PC-3 (cell line): Measurements from ENCODE around the gene FSTL4. TPM values are rescaled to one million over a fixed set of nuclear protein-coding genes. Genes with fewer than 3 reads are reported as not detected.

ENCODE experiments used
- ATAC-seq: fragments of 200-7000 bp; cut with Tn5 transposase; 2 replicates; pipeline ENCODE4 v1.9.1; 2020; ENCODE audit warnings: mild to moderate bottlenecking, moderate library complexity
- BruUV-seq: library from RNA; stranded (reverse); fragments of 400-500 nt; replicated peaks from 2 replicates; lab custom pipeline; 2021; lab: Mats Ljungman, UMichigan
- CTCF ChIA-PET: fragments of 300-600 bp; sonication (Branson Sonifier 250); formaldehyde crosslinking; loops from one replicate; lab custom pipeline; 2022; ENCODE audit warnings: antibody characterized with exemption; lab: Charles Lee
- POLR2A ChIA-PET: fragments of 300-600 bp; sonication (Branson Sonifier 250); formaldehyde crosslinking; loops from one replicate; lab custom pipeline; 2022; ENCODE audit warnings: antibody characterized with exemption; ENCODE audit not compliant: unreplicated experiment; lab: Charles Lee
- DNase-seq: peaks from one replicate; pipeline ENCODE4 v3.0.0-alpha.2; 2015
- H2AFZ ChIP-seq: fragments of 300-600 bp; sonication (generic); 2 replicates; pipeline ENCODE4 v1.6.0; 2016; ENCODE audit warnings: antibody characterized with exemption, low read length
- H3F3A ChIP-seq: fragments of 300-600 bp; sonication (generic); one replicate; pipeline ENCODE4 v1.6.0; 2017; ENCODE audit warnings: antibody characterized with exemption, low read length, control low read depth, mild to moderate bottlenecking; ENCODE audit not compliant: unreplicated experiment
- H3K27ac ChIP-seq: fragments of 300-600 bp; sonication (generic); 2 replicates; pipeline ENCODE4 v1.5.1; 2016; ENCODE audit warnings: mild to moderate bottlenecking, low read length
- H3K27me3 ChIP-seq: fragments of 300-600 bp; sonication (generic); 2 replicates; pipeline ENCODE4 v1.6.1; 2016; ENCODE audit warnings: low read length, mixed read lengths
- H3K36me3 ChIP-seq: fragments of 300-600 bp; sonication (generic); 2 replicates; pipeline ENCODE4 v1.6.1; 2016; ENCODE audit warnings: low read depth, mixed run types, low read length, mixed read lengths
- H3K4me1 ChIP-seq: fragments of 300-600 bp; sonication (generic); 2 replicates; pipeline ENCODE4 v1.5.1; 2016; ENCODE audit warnings: low read length; ENCODE audit not compliant: insufficient read depth
- H3K4me2 ChIP-seq: fragments of 300-600 bp; sonication (generic); 2 replicates; pipeline ENCODE4 v1.6.0; 2016; ENCODE audit warnings: low read length
- H3K4me3 ChIP-seq: fragments of 300-600 bp; sonication (generic); 2 replicates; pipeline ENCODE4 v1.5.1; 2016; ENCODE audit warnings: mild to moderate bottlenecking, low read length, mixed read lengths
- H3K79me2 ChIP-seq: fragments of 300-600 bp; sonication (generic); 2 replicates; pipeline ENCODE4 v1.6.1; 2017; ENCODE audit warnings: low read length, mixed read lengths
- H3K9ac ChIP-seq: fragments of 300-600 bp; sonication (generic); 2 replicates; pipeline ENCODE4 v1.6.0; 2016; ENCODE audit warnings: mild to moderate bottlenecking, low read length
- H3K9me2 ChIP-seq: fragments of 300-600 bp; sonication (generic); replicated peaks from 2 replicates; pipeline ENCODE4 v1.6.1; 2016; ENCODE audit warnings: mixed run types, low read length, mixed read lengths
- H3K9me3 ChIP-seq: fragments of 300-600 bp; sonication (generic); 2 replicates; pipeline ENCODE4 v1.6.1; 2016; ENCODE audit warnings: low read length, mixed read lengths
- H4K20me1 ChIP-seq: fragments of 300-600 bp; sonication (generic); 2 replicates; pipeline ENCODE4 v1.6.1; 2016; ENCODE audit warnings: low read length, mixed read lengths
- EZH2 ChIP-seq: fragments of 300-600 bp; sonication (generic); IDR thresholded peaks from one replicate; pipeline ENCODE4 v1.6.1; 2017; ENCODE audit warnings: antibody characterized with exemption, mild to moderate bottlenecking, low read length; ENCODE audit not compliant: unreplicated experiment
- EZH2phosphoT487 ChIP-seq: fragments of 300-600 bp; sonication (generic); IDR thresholded peaks from 2 replicates; pipeline ENCODE4 v1.6.1; 2018; ENCODE audit warnings: mild to moderate bottlenecking, antibody characterized with exemption, low read length, borderline replicate concordance
- intact Hi-C: fragments of 100-400 bp; cut with micrococcal nuclease; formaldehyde crosslinking; loops from 2 replicates; pipeline ENCODE4 v1.9.0; 2023
- total RNA-seq: library from RNA; depleted of rRNA; stranded (reverse); fragments of >200 nt; gene quantifications from 2 replicates; pipeline ENCODE4 v1.2.3, GENCODE V29; 2014
- TF ChIP-seq, protein P1 (sequence below): fragments of 300-600 bp; sonication (generic); conservative IDR thresholded peaks from 2 replicates; pipeline ENCODE4 v1.5.1; 2017; ENCODE audit warnings: antibody characterized with exemption, low read depth, mild to moderate bottlenecking, low read length

Gene FSTL4
- total RNA-seq, 1 experiment from 2014 or later: 4.2 TPM

DNA sequence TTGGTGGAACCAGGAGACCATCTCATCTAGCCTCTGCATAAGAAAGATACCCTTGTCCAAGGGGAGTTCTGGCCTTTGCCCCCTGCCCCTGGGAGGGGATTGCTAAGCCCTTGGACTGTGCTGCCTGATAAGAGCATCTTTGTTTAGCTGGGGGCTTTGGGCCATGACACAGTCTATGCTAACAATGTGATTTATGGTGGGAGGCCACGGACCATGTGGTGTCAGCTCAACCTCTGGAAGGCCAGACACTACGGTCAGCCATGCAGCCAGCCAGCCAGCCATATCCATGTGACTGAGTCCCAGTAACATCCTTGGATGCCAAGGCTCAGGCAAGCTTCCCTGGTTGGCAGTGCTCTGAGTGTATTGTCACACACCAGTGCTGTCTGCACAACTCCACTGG lies 244.4 kb downstream of the FSTL4 start:
- intact Hi-C loops: no loop called here
- no peaks in the 10 kb centered on the region for H3K9me3 ChIP-seq
- H3K9ac ChIP-seq: no peak overlapping the region
- H3K4me1 ChIP-seq: peaks cover 20% of the 10 kb centered on the region
- no peak overlapping the region for H3K27ac ChIP-seq
- no peak overlapping the region for H3K4me3 ChIP-seq
- ChIA-PET POLR2A (no interaction called here), CTCF (no interaction called here)
- no peak for DNase-seq
- no peaks in the 10 kb centered on the region for H3F3A ChIP-seq
- no peak overlapping the region for H2AFZ ChIP-seq
- ATAC-seq: no peak
- H3K36me3 ChIP-seq: no peaks in the 10 kb centered on the region
- BruUV-seq: no TSS peak
- TF ChIP-seq, protein P1, sequence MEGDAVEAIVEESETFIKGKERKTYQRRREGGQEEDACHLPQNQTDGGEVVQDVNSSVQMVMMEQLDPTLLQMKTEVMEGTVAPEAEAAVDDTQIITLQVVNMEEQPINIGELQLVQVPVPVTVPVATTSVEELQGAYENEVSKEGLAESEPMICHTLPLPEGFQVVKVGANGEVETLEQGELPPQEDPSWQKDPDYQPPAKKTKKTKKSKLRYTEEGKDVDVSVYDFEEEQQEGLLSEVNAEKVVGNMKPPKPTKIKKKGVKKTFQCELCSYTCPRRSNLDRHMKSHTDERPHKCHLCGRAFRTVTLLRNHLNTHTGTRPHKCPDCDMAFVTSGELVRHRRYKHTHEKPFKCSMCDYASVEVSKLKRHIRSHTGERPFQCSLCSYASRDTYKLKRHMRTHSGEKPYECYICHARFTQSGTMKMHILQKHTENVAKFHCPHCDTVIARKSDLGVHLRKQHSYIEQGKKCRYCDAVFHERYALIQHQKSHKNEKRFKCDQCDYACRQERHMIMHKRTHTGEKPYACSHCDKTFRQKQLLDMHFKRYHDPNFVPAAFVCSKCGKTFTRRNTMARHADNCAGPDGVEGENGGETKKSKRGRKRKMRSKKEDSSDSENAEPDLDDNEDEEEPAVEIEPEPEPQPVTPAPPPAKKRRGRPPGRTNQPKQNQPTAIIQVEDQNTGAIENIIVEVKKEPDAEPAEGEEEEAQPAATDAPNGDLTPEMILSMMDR: no peak
- TF ChIP-seq EZH2 (no peak), EZH2phosphoT487 (no peak)
- no peak overlapping the region for H3K4me2 ChIP-seq
- H4K20me1 ChIP-seq: no peaks in the 10 kb centered on the region
- no peaks in the 10 kb centered on the region for H3K9me2 ChIP-seq
- no peaks in the 10 kb centered on the region for H3K27me3 ChIP-seq
- no peaks in the 10 kb centered on the region for H3K79me2 ChIP-seq

DNA sequence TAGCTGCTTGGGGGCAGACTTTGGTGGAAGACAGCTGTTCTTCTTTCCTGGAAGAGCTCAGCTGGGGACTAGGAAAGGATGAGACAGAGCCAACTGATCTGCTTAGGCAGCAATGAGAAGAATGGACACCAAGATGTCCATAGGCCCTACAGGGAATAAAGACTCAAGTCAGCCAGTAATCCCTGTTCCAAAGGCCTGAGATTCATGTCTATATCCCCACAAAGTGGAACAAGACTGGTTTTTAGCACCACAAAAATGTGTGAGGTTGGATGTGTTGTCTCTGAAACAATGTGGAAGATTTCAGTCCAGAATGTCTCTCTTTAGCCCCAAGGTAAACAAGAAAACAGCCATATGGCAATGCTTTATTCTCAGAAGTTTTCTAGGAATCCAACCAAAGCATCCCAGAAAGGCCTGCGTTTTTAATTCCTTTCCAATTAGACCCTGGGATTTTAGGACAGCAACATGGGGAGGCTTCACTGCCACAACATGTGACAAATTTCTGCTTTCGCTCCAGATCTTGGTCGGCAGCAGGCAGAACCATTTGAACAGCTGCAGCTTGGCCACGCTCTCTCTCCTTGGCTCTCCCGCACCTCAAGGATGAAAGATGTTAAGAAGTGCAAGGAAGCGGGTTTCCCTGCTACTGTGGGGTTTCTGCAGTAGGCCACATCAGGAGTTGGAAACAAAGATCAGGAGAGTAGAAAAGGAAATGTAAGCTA lies 245.1 kb downstream of the FSTL4 start:
- H3K4me2 ChIP-seq: no peak overlapping the region
- no peak overlapping the region for H3K27ac ChIP-seq
- intact Hi-C loops: no loop called here
- ChIA-PET CTCF (no interaction called here), POLR2A (no interaction called here)
- ATAC-seq (no peak), DNase-seq (no peak)
- no peaks in the 10 kb centered on the region for H3K36me3 ChIP-seq
- H3K79me2 ChIP-seq: no peaks in the 10 kb centered on the region
- H4K20me1 ChIP-seq: no peaks in the 10 kb centered on the region
- no peaks in the 10 kb centered on the region for H3K9me3 ChIP-seq
- no TSS peak for BruUV-seq
- TF ChIP-seq EZH2phosphoT487 (no peak), EZH2 (no peak)
- TF ChIP-seq, protein P1: no peak
- H3K9me2 ChIP-seq: no peaks in the 10 kb centered on the region
- H3F3A ChIP-seq: no peaks in the 10 kb centered on the region
- H3K4me1 ChIP-seq: peaks cover 20% of the 10 kb centered on the region
- H3K27me3 ChIP-seq: no peaks in the 10 kb centered on the region
- H2AFZ ChIP-seq: no peak overlapping the region
- H3K4me3 ChIP-seq: no peak overlapping the region
- H3K9ac ChIP-seq: no peak overlapping the region

DNA sequence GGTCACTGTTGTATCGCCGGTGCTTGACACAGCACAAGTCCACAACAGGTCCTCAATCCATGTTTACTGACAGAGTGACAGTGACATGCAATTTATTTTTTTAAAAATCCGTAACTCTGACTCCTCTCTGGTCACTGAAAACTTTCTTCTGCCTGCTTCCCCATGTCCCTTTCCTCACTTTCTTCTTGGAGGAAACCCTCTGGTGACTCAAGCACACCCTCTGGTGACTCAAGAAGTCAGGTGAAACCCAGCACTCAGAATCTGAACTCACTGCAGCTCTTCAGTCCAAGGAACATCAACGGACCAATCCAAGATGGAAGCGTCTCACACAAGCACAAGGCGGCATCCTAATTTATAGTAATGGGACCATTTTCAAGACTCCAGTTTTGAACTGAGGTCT lies 245.9 kb downstream of the FSTL4 start:
- Histone ChIP-seq H3K4me2 (no peak overlapping the region), H2AFZ (no peak overlapping the region), H3K4me1 (peaks cover 16% of the 10 kb centered on the region), H3K79me2 (no peaks in the 10 kb centered on the region), H3K4me3 (no peak overlapping the region), H3K9me3 (no peaks in the 10 kb centered on the region), H3K9ac (no peak overlapping the region), H3K36me3 (no peaks in the 10 kb centered on the region), H3K27me3 (no peaks in the 10 kb centered on the region), H3K9me2 (no peaks in the 10 kb centered on the region), H3F3A (no peaks in the 10 kb centered on the region), H3K27ac (no peak overlapping the region), H4K20me1 (no peaks in the 10 kb centered on the region)
- BruUV-seq: no TSS peak
- ATAC-seq (no peak), DNase-seq (peak; percentile 20)
- intact Hi-C loops: no loop called here
- CTCF ChIA-PET: no interaction called here
- POLR2A ChIA-PET: no interaction called here
- TF ChIP-seq, protein P1: no peak
- TF ChIP-seq EZH2phosphoT487: no peak
- TF ChIP-seq EZH2: no peak
